DND-41 (cell line): ENCODE measurements around the gene SH2D1B.

Experiments used
- ATAC-seq: fragments of 200-7000 bp; cut with Tn5 transposase; 3 replicates; pipeline ENCODE4 v1.9.1; 2021; ENCODE audit warnings: low read depth; ENCODE audit not compliant: insufficient read depth
- DNase-seq: peaks from one replicate; pipeline ENCODE4 v3.0.0-alpha.2; 2020
- H2AFZ ChIP-seq: 2 replicates; pipeline ENCODE4 v1.6.0; 2012; ENCODE audit warnings: low read depth, low read length
- H3K27ac ChIP-seq: 2 replicates; pipeline ENCODE4 v1.5.1; 2012; ENCODE audit warnings: low read length, inconsistent platforms
- H3K27me3 ChIP-seq: fragments of 200-600 bp; sonication (generic); 2 replicates; pipeline ENCODE4 v1.6.0; 2012; ENCODE audit warnings: low read length, mild to moderate bottlenecking, inconsistent platforms; ENCODE audit not compliant: insufficient read depth, poor library complexity
- H3K36me3 ChIP-seq: 2 replicates; pipeline ENCODE4 v1.5.1; 2012; ENCODE audit warnings: low read length, inconsistent platforms; ENCODE audit not compliant: insufficient read depth
- H3K4me1 ChIP-seq: 2 replicates; pipeline ENCODE4 v1.5.1; 2012; ENCODE audit warnings: mild to moderate bottlenecking, low read length; ENCODE audit not compliant: insufficient read depth
- H3K4me2 ChIP-seq: 2 replicates; pipeline ENCODE4 v1.6.0; 2012; ENCODE audit warnings: mild to moderate bottlenecking, moderate library complexity, low read length, inconsistent platforms; ENCODE audit not compliant: insufficient read depth
- H3K4me3 ChIP-seq, 2 experiments: fragments of 200-600 bp in 1 of 2; shearing (Covaris generic) in 1 of 2; 2 replicates each; pipeline ENCODE4 v1.5.1; 2012 to 2016; ENCODE audit warnings: inconsistent platforms in 2 of 2, low read length in 2 of 2, mild to moderate bottlenecking in 2 of 2, low read depth in 1 of 2, moderate library complexity in 1 of 2
- H3K79me2 ChIP-seq: 2 replicates; pipeline ENCODE4 v1.6.0; 2012; ENCODE audit warnings: low read length, inconsistent platforms; ENCODE audit not compliant: insufficient read depth
- H3K9ac ChIP-seq: 2 replicates; pipeline ENCODE4 v1.6.0; 2012; ENCODE audit warnings: low read depth, mild to moderate bottlenecking, inconsistent platforms, low read length, moderate library complexity
- H3K9me3 ChIP-seq: 2 replicates; pipeline ENCODE4 v1.5.1; 2012; ENCODE audit warnings: low read length, moderate library complexity, mild to moderate bottlenecking, inconsistent platforms; ENCODE audit not compliant: insufficient read depth, severe bottlenecking
- H4K20me1 ChIP-seq: 2 replicates; pipeline ENCODE4 v1.6.0; 2012; ENCODE audit warnings: low read length; ENCODE audit not compliant: insufficient read depth
- EZH2 ChIP-seq: IDR thresholded peaks from 3 replicates; pipeline ENCODE4 v1.6.1; 2012; ENCODE audit warnings: borderline replicate concordance, low read depth, mild to moderate bottlenecking, moderate library complexity, low read length, inconsistent platforms; ENCODE audit not compliant: severe bottlenecking
- TF ChIP-seq, protein P1 (sequence below): IDR thresholded peaks from 2 replicates; pipeline ENCODE4 v1.5.1; 2012; ENCODE audit warnings: borderline replicate concordance, low read length, moderate library complexity, mild to moderate bottlenecking; ENCODE audit not compliant: poor library complexity, severe bottlenecking; ENCODE audit errors: extremely low read depth

SH2D1B gene

DNA sequence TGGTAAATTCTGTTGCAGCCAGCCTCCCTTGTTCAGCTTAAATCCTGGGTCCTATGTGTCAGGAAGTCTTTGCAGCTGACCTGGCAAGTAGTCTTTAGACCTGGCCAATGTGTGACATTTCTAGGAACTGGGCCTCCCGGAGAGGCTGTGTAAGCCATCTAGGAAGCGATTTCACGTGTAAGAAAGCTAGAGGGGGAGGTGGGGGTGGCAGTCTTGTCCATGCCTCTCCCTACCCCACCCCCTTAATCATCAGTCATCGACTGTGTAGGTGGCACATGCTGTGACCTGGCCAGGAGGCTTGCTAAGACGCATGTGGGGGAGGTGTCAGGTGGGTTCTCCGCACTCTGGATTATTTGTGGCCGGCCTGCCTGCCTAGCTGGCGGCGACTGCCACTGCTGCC, 22.0 kb downstream of the SH2D1B start:
- no peak for DNase-seq
- Histone ChIP-seq H3K79me2 (no peaks in the 10 kb centered on the region), H3K27ac (no peak overlapping the region)

DNA sequence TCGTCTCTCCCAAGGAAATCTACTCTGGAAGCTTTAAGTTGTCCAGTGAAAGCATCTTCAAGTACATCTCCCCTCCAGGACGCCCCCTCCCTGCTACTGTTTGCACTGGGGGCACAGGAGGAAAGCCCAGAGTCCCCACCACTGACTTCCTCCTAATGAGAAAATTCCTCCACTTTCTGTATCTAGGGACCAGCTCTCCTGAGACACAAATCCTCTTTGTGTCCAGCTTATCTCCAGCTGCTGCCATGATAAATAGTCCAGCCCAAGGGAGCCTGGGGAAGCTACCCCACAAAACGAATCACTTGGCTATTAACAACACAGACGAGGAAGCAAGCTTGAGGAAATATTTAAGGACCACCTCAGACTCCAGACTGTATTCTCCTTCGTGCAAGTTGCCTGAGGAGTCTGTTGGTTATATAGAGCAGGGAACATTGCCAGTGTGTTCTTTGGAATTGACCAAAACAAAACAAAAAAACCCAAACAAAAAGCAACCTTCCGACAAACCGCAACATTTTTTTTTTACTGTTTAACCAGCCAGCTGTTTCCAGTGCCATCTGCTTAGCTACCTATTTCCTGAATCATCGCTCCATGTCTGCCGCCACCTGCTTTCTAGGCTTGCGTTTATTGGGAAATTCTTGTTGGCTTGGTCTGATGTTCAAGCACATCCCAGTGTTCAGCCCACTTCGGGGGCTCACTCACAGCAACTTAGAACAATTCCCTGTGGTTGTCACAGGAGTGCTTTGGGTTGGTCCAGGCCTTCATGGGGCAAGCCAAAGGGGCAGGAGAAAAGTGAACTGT, 22.7 kb downstream of the SH2D1B start:
- Histone ChIP-seq H3K4me2 (no peak overlapping the region), H3K79me2 (no peaks in the 10 kb centered on the region), H3K27ac (no peak overlapping the region), H3K4me1 (no peaks in the 10 kb centered on the region), H3K9ac (no peak overlapping the region), H4K20me1 (0 out of 2 replicates have a peak, but pooled peaks cover 5% of the 10 kb centered on the region), H3K27me3 (peaks cover 17% of the 10 kb centered on the region), H3K9me3 (no peaks in the 10 kb centered on the region), H3K36me3 (no peaks in the 10 kb centered on the region), H2AFZ (no peak overlapping the region), H3K4me3 (no peak overlapping the region)
- TF ChIP-seq, protein P1, sequence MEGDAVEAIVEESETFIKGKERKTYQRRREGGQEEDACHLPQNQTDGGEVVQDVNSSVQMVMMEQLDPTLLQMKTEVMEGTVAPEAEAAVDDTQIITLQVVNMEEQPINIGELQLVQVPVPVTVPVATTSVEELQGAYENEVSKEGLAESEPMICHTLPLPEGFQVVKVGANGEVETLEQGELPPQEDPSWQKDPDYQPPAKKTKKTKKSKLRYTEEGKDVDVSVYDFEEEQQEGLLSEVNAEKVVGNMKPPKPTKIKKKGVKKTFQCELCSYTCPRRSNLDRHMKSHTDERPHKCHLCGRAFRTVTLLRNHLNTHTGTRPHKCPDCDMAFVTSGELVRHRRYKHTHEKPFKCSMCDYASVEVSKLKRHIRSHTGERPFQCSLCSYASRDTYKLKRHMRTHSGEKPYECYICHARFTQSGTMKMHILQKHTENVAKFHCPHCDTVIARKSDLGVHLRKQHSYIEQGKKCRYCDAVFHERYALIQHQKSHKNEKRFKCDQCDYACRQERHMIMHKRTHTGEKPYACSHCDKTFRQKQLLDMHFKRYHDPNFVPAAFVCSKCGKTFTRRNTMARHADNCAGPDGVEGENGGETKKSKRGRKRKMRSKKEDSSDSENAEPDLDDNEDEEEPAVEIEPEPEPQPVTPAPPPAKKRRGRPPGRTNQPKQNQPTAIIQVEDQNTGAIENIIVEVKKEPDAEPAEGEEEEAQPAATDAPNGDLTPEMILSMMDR = no peak
- no peak for TF ChIP-seq EZH2
- ATAC-seq = no peak; the same call in 2 of the 3 replicates
- no peak for DNase-seq

More for the DNA sequence above, 22.0 kb downstream of the SH2D1B start:
- H3K4me3 ChIP-seq = no peak overlapping the region
- H3K9me3 ChIP-seq = no peaks in the 10 kb centered on the region
- no peaks in the 10 kb centered on the region for H3K4me1 ChIP-seq
- peaks cover 17% of the 10 kb centered on the region for H3K27me3 ChIP-seq
- no peak overlapping the region for H3K4me2 ChIP-seq
- TF ChIP-seq EZH2 = no peak
- TF ChIP-seq, protein P1 = no peak
- H2AFZ ChIP-seq = no peak overlapping the region
- 0 out of 2 replicates have a peak, but pooled peaks cover 5% of the 10 kb centered on the region for H4K20me1 ChIP-seq
- no peak overlapping the region for H3K9ac ChIP-seq
- no peaks in the 10 kb centered on the region for H3K36me3 ChIP-seq
- ATAC-seq = no peak

DNA sequence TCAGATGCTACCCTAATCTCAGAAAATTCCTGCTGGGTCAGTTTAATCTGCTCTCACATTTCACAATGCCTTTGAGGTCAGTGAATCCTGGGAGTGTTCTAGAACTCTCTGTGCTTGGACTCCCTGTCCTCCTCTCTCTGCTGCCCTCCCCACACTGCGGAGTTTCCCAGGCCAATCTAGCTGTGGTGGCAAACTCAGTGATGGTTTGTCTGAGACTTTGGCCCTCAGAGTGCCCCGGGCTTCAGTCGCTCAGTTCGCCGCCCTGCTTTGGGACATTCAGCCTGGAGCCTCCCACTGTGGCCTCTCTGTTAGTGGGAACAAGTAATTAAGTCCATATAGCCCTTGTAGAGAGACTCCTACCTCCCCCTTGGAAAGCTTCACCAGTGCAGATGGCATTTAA, 23.3 kb downstream of the SH2D1B start:
- no peak overlapping the region for H3K4me3 ChIP-seq
- ATAC-seq (no peak), DNase-seq (no peak)
- H3K9ac ChIP-seq = no peak overlapping the region
- TF ChIP-seq EZH2 = no peak
- TF ChIP-seq, protein P1 = no peak
- 0 out of 2 replicates have a peak, but pooled peaks cover 5% of the 10 kb centered on the region for H4K20me1 ChIP-seq
- H3K79me2 ChIP-seq = no peaks in the 10 kb centered on the region
- no peak overlapping the region for H3K27ac ChIP-seq
- H3K27me3 ChIP-seq = peaks cover 17% of the 10 kb centered on the region
- no peak overlapping the region for H3K4me2 ChIP-seq
- no peaks in the 10 kb centered on the region for H3K4me1 ChIP-seq
- H2AFZ ChIP-seq = no peak overlapping the region
- no peaks in the 10 kb centered on the region for H3K9me3 ChIP-seq
- no peaks in the 10 kb centered on the region for H3K36me3 ChIP-seq
